KOPT-K1 (cell line): Measurements from ENCODE around the gene CPNE8.

Source experiments
- H3K27ac ChIP-seq: fragments of 200-600 bp; sonication (generic); 2 replicates; pipeline ENCODE4 v1.5.1; 2016; ENCODE audit warnings: antibody characterized with exemption, mild to moderate bottlenecking, low read depth, low read length; ENCODE audit not compliant: poor library complexity, severe bottlenecking
- H3K36me3 ChIP-seq: fragments of 200-600 bp; sonication (generic); 2 replicates; pipeline ENCODE4 v1.5.1; 2017; ENCODE audit warnings: antibody characterized with exemption, mild to moderate bottlenecking, low read length, moderate library complexity; ENCODE audit not compliant: insufficient read depth
- H3K9me3 ChIP-seq: fragments of 200-600 bp; sonication (generic); 2 replicates; pipeline ENCODE4 v1.5.1; 2017; ENCODE audit warnings: antibody characterized with exemption, low read length, mild to moderate bottlenecking; ENCODE audit not compliant: insufficient read depth, poor library complexity, severe bottlenecking

CPNE8 gene

GRCh38 chr12:38884666-38885065 is 20.7 kb downstream of the CPNE8 start:
- Histone ChIP-seq H3K9me3 (no peaks in the 10 kb centered on the region), H3K36me3 (no peaks in the 10 kb centered on the region), H3K27ac (no peak overlapping the region)

- H3K36me3 ChIP-seq: no peaks in the 10 kb centered on the region
- no peak overlapping the region for H3K27ac ChIP-seq
- no peaks in the 10 kb centered on the region for H3K9me3 ChIP-seq
Observed at GRCh38 chr12:38883629-38884134, 21.7 kb downstream of the CPNE8 start.

- no peak overlapping the region for H3K27ac ChIP-seq
- H3K9me3 ChIP-seq: no peaks in the 10 kb centered on the region
- H3K36me3 ChIP-seq: no peaks in the 10 kb centered on the region
Observed at GRCh38 chr12:38880288-38880687, 25.1 kb downstream of the CPNE8 start.

- no peak overlapping the region for H3K27ac ChIP-seq
- H3K9me3 ChIP-seq: no peaks in the 10 kb centered on the region
- H3K36me3 ChIP-seq: no peaks in the 10 kb centered on the region
Observed at GRCh38 chr12:38878986-38879385, 26.4 kb downstream of the CPNE8 start.

GRCh38 chr12:38878333-38878705 is 27.1 kb downstream of the CPNE8 start:
- H3K36me3 ChIP-seq: no peaks in the 10 kb centered on the region
- H3K9me3 ChIP-seq: no peaks in the 10 kb centered on the region
- no peak overlapping the region for H3K27ac ChIP-seq

GRCh38 chr12:38875586-38876228 is 29.7 kb downstream of the CPNE8 start:
- Histone ChIP-seq H3K27ac (no peak overlapping the region), H3K9me3 (no peaks in the 10 kb centered on the region), H3K36me3 (no peaks in the 10 kb centered on the region)

- H3K9me3 ChIP-seq: no peaks in the 10 kb centered on the region
- no peak overlapping the region for H3K27ac ChIP-seq
Observed at GRCh38 chr12:38872561-38872960, 32.8 kb downstream of the CPNE8 start.

GRCh38 chr12:38872156-38872555 is 33.2 kb downstream of the CPNE8 start:
- Histone ChIP-seq H3K9me3 (no peaks in the 10 kb centered on the region), H3K27ac (no peak overlapping the region), H3K36me3 (no peaks in the 10 kb centered on the region)

More at GRCh38 chr12:38872561-38872960, 32.8 kb downstream of the CPNE8 start:
- H3K36me3 ChIP-seq: no peaks in the 10 kb centered on the region

- H3K9me3 ChIP-seq: no peaks in the 10 kb centered on the region
- H3K36me3 ChIP-seq: no peaks in the 10 kb centered on the region
- no peak overlapping the region for H3K27ac ChIP-seq
Observed at GRCh38 chr12:38869036-38869435, 36.4 kb downstream of the CPNE8 start.

GRCh38 chr12:38850461-38850860 is 54.9 kb downstream of the CPNE8 start:
- Histone ChIP-seq H3K9me3 (no peaks in the 10 kb centered on the region), H3K27ac (no peak overlapping the region), H3K36me3 (no peaks in the 10 kb centered on the region)

GRCh38 chr12:38847247-38847646 is 58.1 kb downstream of the CPNE8 start:
- H3K27ac ChIP-seq: no peak overlapping the region
- H3K36me3 ChIP-seq: no peaks in the 10 kb centered on the region
- no peaks in the 10 kb centered on the region for H3K9me3 ChIP-seq

GRCh38 chr12:38844267-38844666 is 61.1 kb downstream of the CPNE8 start:
- Histone ChIP-seq H3K27ac (no peak overlapping the region), H3K9me3 (no peaks in the 10 kb centered on the region), H3K36me3 (no peaks in the 10 kb centered on the region)

- Histone ChIP-seq H3K9me3 (no peaks in the 10 kb centered on the region), H3K36me3 (no peaks in the 10 kb centered on the region), H3K27ac (no peak overlapping the region)
Observed at GRCh38 chr12:38838056-38838850, 67.1 kb downstream of the CPNE8 start.

GRCh38 chr12:38831715-38832114 is 73.7 kb downstream of the CPNE8 start:
- Histone ChIP-seq H3K9me3 (no peaks in the 10 kb centered on the region), H3K27ac (no peak overlapping the region), H3K36me3 (no peaks in the 10 kb centered on the region)

GRCh38 chr12:38825006-38825405 is 80.4 kb downstream of the CPNE8 start:
- Histone ChIP-seq H3K36me3 (no peaks in the 10 kb centered on the region), H3K9me3 (no peaks in the 10 kb centered on the region), H3K27ac (no peak overlapping the region)

GRCh38 chr12:38823738-38824137 is 81.7 kb downstream of the CPNE8 start:
- Histone ChIP-seq H3K36me3 (no peaks in the 10 kb centered on the region), H3K27ac (no peak overlapping the region), H3K9me3 (no peaks in the 10 kb centered on the region)
